HepG2 (cell line): ENCODE results near the gene VEGFA. TPM values are rescaled to one million over a fixed set of nuclear protein-coding genes. Genes with fewer than 3 reads are reported as not detected.

Source experiments
- CEBPZ ChIP-seq: IDR thresholded peaks from 2 replicates; pipeline ENCODE4 v1.6.1; 2012; ENCODE audit warnings: low read length, improper control_type of control experiment
- EZH2 ChIP-seq: conservative IDR thresholded peaks from 2 replicates; pipeline ENCODE4 v1.6.1; 2012; ENCODE audit warnings: mild to moderate bottlenecking, low read depth, low read length, moderate library complexity
- MYC ChIP-seq: sonication (generic); formaldehyde crosslinking; IDR thresholded peaks from 2 replicates; pipeline ENCODE4 v1.9.0; 2021; ENCODE audit warnings: missing genetic modification reagents, borderline replicate concordance
- SETDB1 ChIP-seq: sonication (generic); formaldehyde crosslinking; IDR thresholded peaks from 2 replicates; pipeline ENCODE4 v1.5.1; 2020; ENCODE audit warnings: missing genetic modification reagents, mild to moderate bottlenecking, borderline replicate concordance
- SP5 ChIP-seq: IDR thresholded peaks from 2 replicates; pipeline ENCODE4 v1.6.1; 2016; ENCODE audit warnings: low read depth, borderline replicate concordance
- ZBTB10 ChIP-seq: sonication (generic); formaldehyde crosslinking; IDR thresholded peaks from 2 replicates; pipeline ENCODE4 v1.4.0; 2020; ENCODE audit warnings: missing genetic modification reagents, borderline replicate concordance
- ZC3H13 ChIP-seq: sonication (generic); formaldehyde crosslinking; IDR thresholded peaks from 2 replicates; pipeline ENCODE4 v1.8.1; 2023; ENCODE audit warnings: mild to moderate bottlenecking, missing genetic modification reagents, moderate library complexity
- ZMYM2 ChIP-seq: sonication (generic); formaldehyde crosslinking; IDR thresholded peaks from 2 replicates; pipeline ENCODE4 v1.8.0; 2022; ENCODE audit warnings: mild to moderate bottlenecking, missing genetic modification reagents
- ZNF10 ChIP-seq: sonication (generic); formaldehyde crosslinking; IDR thresholded peaks from 2 replicates; pipeline ENCODE4 v1.4.0; 2020; ENCODE audit warnings: mild to moderate bottlenecking, low read depth, missing genetic modification reagents, borderline replicate concordance
- ZNF296 ChIP-seq: sonication (generic); formaldehyde crosslinking; conservative IDR thresholded peaks from 2 replicates; pipeline ENCODE4 v1.5.0; 2020; ENCODE audit warnings: mild to moderate bottlenecking, missing genetic modification reagents
- ZNF362 ChIP-seq: sonication (generic); formaldehyde crosslinking; IDR thresholded peaks from 2 replicates; pipeline ENCODE4 v1.4.0; 2020; ENCODE audit warnings: missing genetic modification reagents, mild to moderate bottlenecking, borderline replicate concordance
- ZNF879 ChIP-seq: sonication (generic); formaldehyde crosslinking; IDR thresholded peaks from 2 replicates; pipeline ENCODE4 v1.8.1; 2023; ENCODE audit warnings: missing genetic modification reagents
- polyA plus RNA-seq, 8 experiments: library from polyadenylated mRNA; depleted of rRNA in 3 of 8; stranded (reverse) in 7 of 8; unstranded in 1 of 8; fragments of >200 nt; fragmentation: Illumina TruSeq in 4 of 8; extraction: Trizol in 4 of 8; gene quantifications; 2 replicates each; pipeline versions ENCODE4 v1.2.1 to v1.2.3, GENCODE V29; 2011 to 2016; ENCODE audit warnings: low read depth in 4 of 8, missing spikeins in 1 of 8, mixed read lengths in 1 of 8; ENCODE audit not compliant: insufficient read depth in 1 of 8
- total RNA-seq, 5 experiments: library from RNA; depleted of rRNA; stranded (reverse); fragments of >200 nt; fragmentation: Illumina TruSeq; extraction: Trizol; gene quantifications; 2 replicates each; pipeline ENCODE4 v1.2.3, GENCODE V29; 2016; ENCODE audit warnings: low read depth in 1 of 5
- TF ChIP-seq, protein P1 (sequence below): sonication (generic); formaldehyde crosslinking; IDR thresholded peaks from 2 replicates; pipeline ENCODE4 v1.8.1; 2023; ENCODE audit warnings: mild to moderate bottlenecking, inconsistent platforms, moderate library complexity, missing genetic modification reagents, borderline replicate concordance
- TF ChIP-seq, protein P2 (sequence below), 2 experiments: fragments of 450-650 bp in 1 of 2; sonication (generic) in 1 of 2; formaldehyde crosslinking; IDR thresholded peaks; 2 replicates each; pipeline versions ENCODE4 v1.5.0 to v1.8.0; 2020 to 2022; ENCODE audit warnings: mild to moderate bottlenecking in 1 of 2, missing genetic modification reagents in 1 of 2
- TF ChIP-seq, protein P3 (sequence below): IDR thresholded peaks from 2 replicates; pipeline ENCODE4 v1.6.1; 2016; ENCODE audit warnings: missing compliant biosample characterization, missing genetic modification reagents, borderline replicate concordance
- TF ChIP-seq, protein P4 (sequence below): sonication (generic); formaldehyde crosslinking; IDR thresholded peaks from 2 replicates; pipeline ENCODE4 v1.8.1; 2023; ENCODE audit warnings: mild to moderate bottlenecking, missing genetic modification reagents, borderline replicate concordance

The VEGFA gene
- total and polyA plus RNA-seq, 2 of the 13 experiments (the other 11 are each of a cell fraction or from before 2014, with no cell fraction given) = 68.1 to 629 TPM

- TF ChIP-seq, protein P1, sequence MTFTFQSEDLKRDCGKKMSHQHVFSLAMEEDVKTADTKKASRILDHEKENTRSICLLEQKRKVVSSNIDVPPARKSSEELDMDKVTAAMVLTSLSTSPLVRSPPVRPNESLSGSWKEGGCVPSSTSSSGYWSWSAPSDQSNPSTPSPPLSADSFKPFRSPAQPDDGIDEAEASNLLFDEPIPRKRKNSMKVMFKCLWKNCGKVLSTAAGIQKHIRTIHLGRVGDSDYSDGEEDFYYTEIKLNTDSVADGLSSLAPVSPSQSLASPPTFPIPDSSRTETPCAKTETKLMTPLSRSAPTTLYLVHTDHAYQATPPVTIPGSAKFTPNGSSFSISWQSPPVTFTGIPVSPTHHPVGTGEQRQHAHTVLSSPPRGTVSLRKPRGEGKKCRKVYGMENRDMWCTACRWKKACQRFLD (CRISPR knock-in tag) = no peak
- no peak for TF ChIP-seq ZBTB10 (CRISPR knock-in tag)
- TF ChIP-seq ZMYM2 = 0 out of 2 replicates have a peak, but pooled peaks have one; percentile 36
- no peak for TF ChIP-seq ZNF879 (CRISPR knock-in tag)
- no peak for TF ChIP-seq ZNF296 (CRISPR knock-in tag)
- no peak for TF ChIP-seq SETDB1 (CRISPR knock-in tag)
- TF ChIP-seq, protein P2, sequence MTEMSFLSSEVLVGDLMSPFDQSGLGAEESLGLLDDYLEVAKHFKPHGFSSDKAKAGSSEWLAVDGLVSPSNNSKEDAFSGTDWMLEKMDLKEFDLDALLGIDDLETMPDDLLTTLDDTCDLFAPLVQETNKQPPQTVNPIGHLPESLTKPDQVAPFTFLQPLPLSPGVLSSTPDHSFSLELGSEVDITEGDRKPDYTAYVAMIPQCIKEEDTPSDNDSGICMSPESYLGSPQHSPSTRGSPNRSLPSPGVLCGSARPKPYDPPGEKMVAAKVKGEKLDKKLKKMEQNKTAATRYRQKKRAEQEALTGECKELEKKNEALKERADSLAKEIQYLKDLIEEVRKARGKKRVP (CRISPR knock-in tag; IDR thresholded peaks at IDR 0.05) = peak in 1 of 2 experiments; percentile 76; a peak in 1 of 4 replicates
- no peak for TF ChIP-seq EZH2
- peak; percentile 43; the same call in 1 of the 2 replicates for TF ChIP-seq MYC
- peak; percentile 22; the same call in 1 of the 2 replicates for TF ChIP-seq SP5 (CRISPR knock-in tag)
- TF ChIP-seq CEBPZ = no peak
- TF ChIP-seq ZNF362 (CRISPR knock-in tag) = no peak
- TF ChIP-seq ZC3H13 = no peak; the same call in 1 of the 2 replicates
- TF ChIP-seq, protein P3, sequence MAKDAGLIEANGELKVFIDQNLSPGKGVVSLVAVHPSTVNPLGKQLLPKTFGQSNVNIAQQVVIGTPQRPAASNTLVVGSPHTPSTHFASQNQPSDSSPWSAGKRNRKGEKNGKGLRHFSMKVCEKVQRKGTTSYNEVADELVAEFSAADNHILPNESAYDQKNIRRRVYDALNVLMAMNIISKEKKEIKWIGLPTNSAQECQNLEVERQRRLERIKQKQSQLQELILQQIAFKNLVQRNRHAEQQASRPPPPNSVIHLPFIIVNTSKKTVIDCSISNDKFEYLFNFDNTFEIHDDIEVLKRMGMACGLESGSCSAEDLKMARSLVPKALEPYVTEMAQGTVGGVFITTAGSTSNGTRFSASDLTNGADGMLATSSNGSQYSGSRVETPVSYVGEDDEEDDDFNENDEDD (CRISPR knock-in tag) = peak; percentile 18; the same call in 1 of the 2 replicates
- no peak for TF ChIP-seq ZNF10 (CRISPR knock-in tag)
- TF ChIP-seq, protein P4, sequence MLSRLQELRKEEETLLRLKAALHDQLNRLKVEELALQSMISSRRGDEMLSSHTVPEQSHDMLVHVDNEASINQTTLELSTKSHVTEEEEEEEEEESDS (CRISPR knock-in tag) = no peak
Observed at GRCh38 chr6:43806043-43806757, 36.2 kb downstream of the VEGFA start (continued).
